Measurements from ENCODE around the gene DHRS7C.

Gene DHRS7C

GRCh38 chr17:9763643-9764042, 27.7 kb downstream of the DHRS7C start:
- TF ChIP-seq POU6F1 (CRISPR knock-in tag; IDR thresholded peaks at IDR 0.05; ENCODE audit: borderline replicate concordance, low read depth) (no peak), BACH2 (CRISPR knock-in tag; IDR thresholded peaks at IDR 0.05; ENCODE audit: borderline replicate concordance) (no peak), TSHZ2 (CRISPR knock-in tag; IDR thresholded peaks at IDR 0.05) (no peak), ZFP3 (CRISPR knock-in tag; IDR thresholded peaks at IDR 0.05) (no peak), ZNF8 (CRISPR knock-in tag; IDR thresholded peaks at IDR 0.05) (no peak)
- no peak for ATAC-seq

- TF ChIP-seq PPARA (CRISPR knock-in tag; IDR thresholded peaks at IDR 0.05; ENCODE audit: borderline replicate concordance) (no peak), ESRRG (CRISPR knock-in tag; IDR thresholded peaks at IDR 0.05) (no peak), TCF4 (CRISPR knock-in tag; IDR thresholded peaks at IDR 0.05; ENCODE audit: borderline replicate concordance) (no peak), SNAI2 (CRISPR knock-in tag; IDR thresholded peaks at IDR 0.05) (no peak), ZNF70 (CRISPR knock-in tag; IDR thresholded peaks at IDR 0.05) (no peak), TOX (CRISPR knock-in tag; IDR thresholded peaks at IDR 0.05; ENCODE audit: borderline replicate concordance) (no peak), PATZ1 (CRISPR knock-in tag; IDR thresholded peaks at IDR 0.05; ENCODE audit: borderline replicate concordance) (no peak), CREB5 (CRISPR knock-in tag; IDR thresholded peaks at IDR 0.05; ENCODE audit: low read depth) (no peak), ZFP3 (CRISPR knock-in tag; IDR thresholded peaks at IDR 0.05) (no peak), CSDC2 (CRISPR knock-in tag; IDR thresholded peaks at IDR 0.05) (no peak), TSHZ2 (CRISPR knock-in tag; IDR thresholded peaks at IDR 0.05) (no peak), ZNF8 (CRISPR knock-in tag; IDR thresholded peaks at IDR 0.05) (no peak), RARB (CRISPR knock-in tag; IDR thresholded peaks at IDR 0.05) (no peak)
- no peak for ATAC-seq
Measured at GRCh38 chr17:9760266-9760665, 31.1 kb downstream of the DHRS7C start.

GRCh38 chr17:9755083-9755482, 36.3 kb downstream of the DHRS7C start:
- TF ChIP-seq ZNF70 (CRISPR knock-in tag; IDR thresholded peaks at IDR 0.05): no peak
- TF ChIP-seq CSDC2 (CRISPR knock-in tag; IDR thresholded peaks at IDR 0.05): no peak
- TF ChIP-seq PPARA (CRISPR knock-in tag; IDR thresholded peaks at IDR 0.05; ENCODE audit: borderline replicate concordance): no peak
- no peak for TF ChIP-seq POU6F1 (CRISPR knock-in tag; IDR thresholded peaks at IDR 0.05; ENCODE audit: borderline replicate concordance, low read depth)
- TF ChIP-seq TOX (CRISPR knock-in tag; IDR thresholded peaks at IDR 0.05; ENCODE audit: borderline replicate concordance): no peak
- no peak for TF ChIP-seq ZNF8 (CRISPR knock-in tag; IDR thresholded peaks at IDR 0.05)
- no peak for TF ChIP-seq RARB (CRISPR knock-in tag; IDR thresholded peaks at IDR 0.05)
- no peak for ATAC-seq

Measured in SK-N-SH treated with all-trans-retinoic acid at 6 μM for 48 hours (cell line).